Lung (tissue), 12 donors: ENCODE results near the gene GAPDH. TPM values are rescaled to one million over a fixed set of nuclear protein-coding genes. Genes with fewer than 3 reads are reported as not detected.

Experiments
- ATAC-seq: fragments of 200-7000 bp; cut with Tn5 transposase; one replicate; pipeline ENCODE4 v1.9.1; 2020; ENCODE audit warnings: moderate number of reproducible peaks; ENCODE audit not compliant: insufficient read depth, low FRiP score
- DNase-seq, 3 donors: peaks; one replicate each; pipeline ENCODE4 v3.0.0-alpha.2; 2013 to 2017
- H3K27ac ChIP-seq, 2 donors: one replicate each; pipeline ENCODE4 v1.5.1; 2013; ENCODE audit warnings: mild to moderate bottlenecking in 2 of 2, moderate library complexity in 2 of 2, control low read depth in 1 of 2, inconsistent platforms in 1 of 2, low read depth in 1 of 2, low read length in 1 of 2
- H3K27me3 ChIP-seq, 3 donors: one replicate each; pipeline ENCODE4 v1.5.1; 2013; ENCODE audit warnings: low read length in 2 of 3; ENCODE audit not compliant: control insufficient read depth in 3 of 3, insufficient read depth in 3 of 3
- H3K36me3 ChIP-seq, 4 donors: one replicate each; pipeline ENCODE4 v1.5.1; 2013; ENCODE audit warnings: low read length in 4 of 4, mild to moderate bottlenecking in 1 of 4, moderate library complexity in 1 of 4; ENCODE audit not compliant: control insufficient read depth in 4 of 4, insufficient read depth in 4 of 4
- H3K4me1 ChIP-seq, 5 donors: one replicate each; pipeline ENCODE4 v1.5.1; 2013; ENCODE audit warnings: low read length in 5 of 5, mild to moderate bottlenecking in 2 of 5, moderate library complexity in 1 of 5; ENCODE audit not compliant: control insufficient read depth in 5 of 5, insufficient read depth in 5 of 5
- H3K4me3 ChIP-seq: one replicate; pipeline ENCODE4 v1.5.1; 2013; ENCODE audit warnings: mild to moderate bottlenecking, control low read depth, moderate library complexity
- H3K9ac ChIP-seq, 2 donors: one replicate each; pipeline ENCODE4 v1.5.1; 2013; ENCODE audit warnings: low read length in 2 of 2, control low read depth in 1 of 2; ENCODE audit not compliant: insufficient read depth in 1 of 2
- H3K9me3 ChIP-seq, 4 donors: one replicate each; pipeline ENCODE4 v1.5.1; 2013; ENCODE audit warnings: low read length in 3 of 4, mild to moderate bottlenecking in 1 of 4, moderate library complexity in 1 of 4; ENCODE audit not compliant: control insufficient read depth in 4 of 4, insufficient read depth in 3 of 4
- CTCF ChIP-seq: IDR thresholded peaks from 2 replicates; pipeline ENCODE4 v1.5.1; 2012; ENCODE audit warnings: mild to moderate bottlenecking; ENCODE audit errors: control extremely low read depth, extremely low read depth
- WGBS, 2 donors: extraction: QIAGEN DNeasy Blood & Tissue Kit; methylation state at CpG; one replicate each; pipeline ENCODE4 v1.1.7; 2013; 5-methylcytosine and 5-hydroxymethylcytosine counted together
- polyA plus RNA-seq, 2 donors: library from polyadenylated mRNA; stranded (reverse); fragments of 200-250 nt; gene quantifications; one replicate each; pipeline ENCODE4 v1.2.1, GENCODE V29; 2013
- total RNA-seq, 2 donors: library from RNA; depleted of rRNA in 1 of 2; stranded (reverse); fragments of >200 nt in 1 of 2; gene quantifications; one replicate each; pipeline ENCODE4 v1.2.1, GENCODE V29; 2014 to 2021
- donor health status: control.
- donor health status: control.
- donor health status: Bipolar disorder and iron deficiency.
- donor health status: healthy.
- donor health status: DM: yes; HTN: yes; CAD: no.

GAPDH gene
- total and polyA plus RNA-seq, 4 donors = 843 to 3,540 (median 1,694) TPM

- Histone ChIP-seq H3K27me3 (no peaks in the 10 kb centered on the region), H3K27ac (no peak overlapping the region), H3K4me1 (peaks cover 0 to 10% (median 6%) of the 10 kb centered on the region in 5 donors), H3K9ac (no peak overlapping the region), H3K4me3 (no peak overlapping the region), H3K9me3 (no peaks in the 10 kb centered on the region), H3K36me3 (peaks cover 10 to 33% (median 30%) of the 10 kb centered on the region in 4 donors)
- WGBS, 2 donors = 90 to 91% methylated on average over 12 of the region's 12 CpGs
- DNase-seq (no peak), ATAC-seq (no peak)
- no peak for TF ChIP-seq CTCF
Measured at GRCh38 chr12:6569312-6569711, 35.0 kb downstream of the GAPDH start.

GRCh38 chr12:6569786-6570185 lies 35.5 kb downstream of the GAPDH start:
- H3K4me1 ChIP-seq = peaks cover 0 to 10% (median 6%) of the 10 kb centered on the region in 5 donors
- peaks cover 12 to 35% (median 31%) of the 10 kb centered on the region in 4 donors for H3K36me3 ChIP-seq
- H3K9ac ChIP-seq = no peak overlapping the region
- H3K4me3 ChIP-seq = no peak overlapping the region
- WGBS, 2 donors = 85 to 89% methylated on average over 7 of the region's 7 CpGs
- H3K27ac ChIP-seq = no peak overlapping the region
- DNase-seq = no peak
- ATAC-seq = no peak
- no peaks in the 10 kb centered on the region for H3K9me3 ChIP-seq
- TF ChIP-seq CTCF = no peak
- H3K27me3 ChIP-seq = no peaks in the 10 kb centered on the region

GRCh38 chr12:6570264-6570887 lies 36.1 kb downstream of the GAPDH start:
- Histone ChIP-seq H3K4me1 (peaks cover 0 to 10% (median 6%) of the 10 kb centered on the region in 5 donors), H3K27me3 (no peaks in the 10 kb centered on the region), H3K9me3 (no peaks in the 10 kb centered on the region), H3K4me3 (no peak overlapping the region), H3K9ac (no peak overlapping the region), H3K36me3 (peaks cover 16 to 38% (median 34%) of the 10 kb centered on the region in 4 donors), H3K27ac (no peak overlapping the region)
- no peak for TF ChIP-seq CTCF
- WGBS, 2 donors = 71 to 76% methylated on average over 7 of the region's 7 CpGs
- ATAC-seq (no peak), DNase-seq (peak; percentile 31 to 53 (median 46))
